RWPE2 (cell line): ENCODE results near the gene NEUROG3.

Experiments
- ATAC-seq: fragments of 200-7000 bp; cut with Tn5 transposase; 3 replicates; pipeline ENCODE4 v1.9.1; 2021; ENCODE audit warnings: low read depth
- DNase-seq: peaks from one replicate; pipeline ENCODE4 v3.0.0-alpha.2; 2020; ENCODE audit warnings: low spot score
- H3K27ac ChIP-seq: fragments of 450-650 bp; 2 replicates; pipeline ENCODE4 v1.5.1; 2017; ENCODE audit warnings: mild to moderate bottlenecking; ENCODE audit not compliant: poor library complexity, severe bottlenecking
- H3K27me3 ChIP-seq: fragments of 250-450 bp; sonication (Bioruptor Pico); 2 replicates; pipeline ENCODE4 v1.5.1; 2021; ENCODE audit warnings: mild to moderate bottlenecking, moderate library complexity; ENCODE audit not compliant: insufficient read depth, poor library complexity, severe bottlenecking
- H3K36me3 ChIP-seq: fragments of 250-450 bp; sonication (Bioruptor Pico); 2 replicates; pipeline ENCODE4 v1.5.1; 2020; ENCODE audit warnings: low read depth, mild to moderate bottlenecking, moderate library complexity
- H3K4me1 ChIP-seq: fragments of 250-450 bp; sonication (Bioruptor Pico); 2 replicates; pipeline ENCODE4 v1.5.1; 2021; ENCODE audit warnings: mild to moderate bottlenecking, moderate library complexity; ENCODE audit not compliant: insufficient read depth, poor library complexity, severe bottlenecking
- H3K4me3 ChIP-seq: fragments of 250-450 bp; sonication (Bioruptor Pico); 2 replicates; pipeline ENCODE4 v1.5.1; 2021; ENCODE audit warnings: mild to moderate bottlenecking, moderate library complexity; ENCODE audit not compliant: severe bottlenecking
- H3K9me3 ChIP-seq: fragments of 250-450 bp; sonication (Bioruptor Pico); 2 replicates; pipeline ENCODE4 v1.5.1; 2021; ENCODE audit warnings: mild to moderate bottlenecking, moderate library complexity; ENCODE audit not compliant: severe bottlenecking
- TF ChIP-seq, protein P1 (sequence below): fragments of 450-650 bp; IDR thresholded peaks from one replicate; pipeline ENCODE4 v1.5.1; 2017; ENCODE audit warnings: mild to moderate bottlenecking, moderate library complexity; ENCODE audit not compliant: poor library complexity, severe bottlenecking

NEUROG3 gene

DNA sequence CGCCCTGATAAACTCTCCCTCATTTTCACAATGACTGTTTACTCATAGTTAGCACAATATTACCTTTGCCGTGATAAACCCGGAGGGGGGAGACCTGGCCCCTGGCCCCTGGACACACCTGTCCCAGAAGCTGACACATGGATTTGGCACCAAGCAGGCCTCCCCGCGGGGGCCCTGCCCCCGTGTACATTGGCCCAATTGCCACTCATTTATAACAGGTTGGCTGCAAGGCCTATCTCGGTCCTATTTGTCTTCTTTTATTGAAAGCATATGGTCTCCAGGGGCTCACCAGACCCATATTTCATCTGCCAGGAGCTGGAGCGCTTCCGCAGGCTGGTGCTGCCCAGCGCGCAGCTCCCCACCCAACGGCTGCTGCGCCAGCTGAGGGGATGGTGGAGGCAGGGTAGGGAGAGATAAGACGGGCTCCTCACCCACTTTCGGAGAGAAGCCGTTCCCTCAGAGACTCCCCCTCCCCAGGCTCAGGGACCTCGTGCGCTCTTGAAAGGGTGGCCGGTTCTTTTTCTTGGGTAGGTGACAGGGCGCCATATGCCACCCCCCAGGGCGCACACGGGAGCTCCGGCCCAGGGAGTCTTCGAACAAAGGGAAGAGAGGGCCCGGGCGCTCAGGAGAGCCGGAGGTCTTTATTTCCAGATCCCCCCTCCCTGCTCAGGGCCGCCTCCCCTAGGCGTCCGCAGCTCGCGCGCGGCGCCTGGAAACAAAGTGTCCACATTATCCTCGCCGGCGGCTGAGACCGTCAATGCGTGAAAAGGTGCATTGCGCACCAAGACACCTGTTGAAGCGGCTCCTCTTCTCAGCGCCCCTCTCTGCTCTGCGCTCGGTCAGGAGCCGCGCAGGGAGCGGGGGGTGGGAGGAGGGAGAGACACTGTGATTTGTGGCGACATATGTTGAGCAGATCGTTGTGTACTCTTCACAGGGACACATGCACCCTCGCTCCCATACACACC is 4.3 kb upstream of the NEUROG3 start:
- no peaks in the 10 kb centered on the region for H3K9me3 ChIP-seq
- TF ChIP-seq, protein P1, sequence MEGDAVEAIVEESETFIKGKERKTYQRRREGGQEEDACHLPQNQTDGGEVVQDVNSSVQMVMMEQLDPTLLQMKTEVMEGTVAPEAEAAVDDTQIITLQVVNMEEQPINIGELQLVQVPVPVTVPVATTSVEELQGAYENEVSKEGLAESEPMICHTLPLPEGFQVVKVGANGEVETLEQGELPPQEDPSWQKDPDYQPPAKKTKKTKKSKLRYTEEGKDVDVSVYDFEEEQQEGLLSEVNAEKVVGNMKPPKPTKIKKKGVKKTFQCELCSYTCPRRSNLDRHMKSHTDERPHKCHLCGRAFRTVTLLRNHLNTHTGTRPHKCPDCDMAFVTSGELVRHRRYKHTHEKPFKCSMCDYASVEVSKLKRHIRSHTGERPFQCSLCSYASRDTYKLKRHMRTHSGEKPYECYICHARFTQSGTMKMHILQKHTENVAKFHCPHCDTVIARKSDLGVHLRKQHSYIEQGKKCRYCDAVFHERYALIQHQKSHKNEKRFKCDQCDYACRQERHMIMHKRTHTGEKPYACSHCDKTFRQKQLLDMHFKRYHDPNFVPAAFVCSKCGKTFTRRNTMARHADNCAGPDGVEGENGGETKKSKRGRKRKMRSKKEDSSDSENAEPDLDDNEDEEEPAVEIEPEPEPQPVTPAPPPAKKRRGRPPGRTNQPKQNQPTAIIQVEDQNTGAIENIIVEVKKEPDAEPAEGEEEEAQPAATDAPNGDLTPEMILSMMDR: no peak
- ATAC-seq (no peak), DNase-seq (no peak)
- H3K4me1 ChIP-seq: no peaks in the 10 kb centered on the region
- peaks cover 89% of the 10 kb centered on the region for H3K27me3 ChIP-seq
- no peak overlapping the region for H3K4me3 ChIP-seq
- no peak overlapping the region for H3K27ac ChIP-seq
- H3K36me3 ChIP-seq: no peaks in the 10 kb centered on the region

GRCh38 chr10:69576334-69577011 is 3.3 kb upstream of the NEUROG3 start:
- Histone ChIP-seq H3K27me3 (peaks cover 97% of the 10 kb centered on the region), H3K36me3 (no peaks in the 10 kb centered on the region), H3K9me3 (no peaks in the 10 kb centered on the region), H3K27ac (no peak overlapping the region), H3K4me3 (no peak overlapping the region), H3K4me1 (no peaks in the 10 kb centered on the region)
- TF ChIP-seq, protein P1: no peak
- DNase-seq (no peak), ATAC-seq (no peak)

GRCh38 chr10:69575164-69575722 is 2.0 kb upstream of the NEUROG3 start:
- no peaks in the 10 kb centered on the region for H3K36me3 ChIP-seq
- TF ChIP-seq, protein P1: no peak
- H3K4me1 ChIP-seq: no peaks in the 10 kb centered on the region
- no peak overlapping the region for H3K27ac ChIP-seq
- H3K27me3 ChIP-seq: peaks cover 100% of the 10 kb centered on the region
- no peaks in the 10 kb centered on the region for H3K9me3 ChIP-seq
- no peak for ATAC-seq
- no peak for DNase-seq
- no peak overlapping the region for H3K4me3 ChIP-seq

DNA sequence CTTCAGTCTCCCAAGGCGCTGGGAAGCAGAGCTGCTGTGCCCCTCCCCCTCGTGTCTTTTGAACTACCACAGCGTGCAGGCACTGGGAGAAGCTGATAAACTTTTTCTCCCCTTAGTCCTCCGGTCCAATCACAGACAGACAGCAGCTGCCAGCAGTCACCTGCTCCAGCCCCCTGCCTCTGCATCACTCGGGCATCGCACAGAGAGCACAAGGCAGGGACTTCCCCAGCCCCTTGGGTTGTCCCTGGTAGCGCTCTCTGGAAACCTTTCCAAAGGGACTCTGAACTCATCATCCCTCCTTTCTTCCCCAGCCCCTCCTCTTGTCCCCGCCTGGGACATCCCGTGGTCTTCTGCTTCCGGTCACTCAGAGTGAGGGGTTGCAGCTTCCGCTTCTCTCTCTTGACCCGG is 1.4 kb upstream of the NEUROG3 start:
- H3K4me3 ChIP-seq: no peak overlapping the region

More for the DNA sequence above, 1.4 kb upstream of the NEUROG3 start:
- Histone ChIP-seq H3K27ac (no peak overlapping the region), H3K36me3 (no peaks in the 10 kb centered on the region), H3K9me3 (no peaks in the 10 kb centered on the region), H3K27me3 (peaks cover 100% of the 10 kb centered on the region), H3K4me1 (no peaks in the 10 kb centered on the region)
- ATAC-seq (no peak), DNase-seq (no peak)
- TF ChIP-seq, protein P1: no peak
